Measurements from ENCODE around the gene TNNI2.

Gene TNNI2

GRCh38 chr11:1796413-1797011, 42.3 kb upstream of the TNNI2 start:
- TF ChIP-seq TAF1 (IDR thresholded peaks at IDR 0.05; ENCODE audit: borderline replicate concordance, insufficient read depth, low read length) = no peak
- no peak for TF ChIP-seq REST (IDR thresholded peaks at IDR 0.05; ENCODE audit: insufficient read depth in 1 of 2, low read depth in 2 of 2, low read length in 2 of 2)
- TF ChIP-seq POLR2AphosphoS5 (IDR thresholded peaks at IDR 0.05; ENCODE audit: low read depth, low read length) = no peak
- TF ChIP-seq FOXP2 (optimal IDR thresholded peaks at IDR 0.05; ENCODE audit: borderline replicate concordance, extremely low read depth, extremely low read length, insufficient read depth) = no peak
- TF ChIP-seq SIN3A (IDR thresholded peaks at IDR 0.05; ENCODE audit: borderline replicate concordance, insufficient read depth, low read length) = no peak

GRCh38 chr11:1797391-1798125, 41.2 kb upstream of the TNNI2 start:
- TF ChIP-seq REST (IDR thresholded peaks at IDR 0.05; ENCODE audit: insufficient read depth in 1 of 2, low read depth in 2 of 2, low read length in 2 of 2) = no peak
- no peak for TF ChIP-seq SIN3A (IDR thresholded peaks at IDR 0.05; ENCODE audit: borderline replicate concordance, insufficient read depth, low read length)
- no peak for TF ChIP-seq TAF1 (IDR thresholded peaks at IDR 0.05; ENCODE audit: borderline replicate concordance, insufficient read depth, low read length)
- TF ChIP-seq POLR2AphosphoS5 (IDR thresholded peaks at IDR 0.05; ENCODE audit: low read depth, low read length) = no peak
- TF ChIP-seq FOXP2 (optimal IDR thresholded peaks at IDR 0.05; ENCODE audit: borderline replicate concordance, extremely low read depth, extremely low read length, insufficient read depth) = no peak

- TF ChIP-seq REST (IDR thresholded peaks at IDR 0.05; ENCODE audit: insufficient read depth in 1 of 2, low read depth in 2 of 2, low read length in 2 of 2) = no peak
These were observed 35.5 kb upstream of the TNNI2 start for GRCh38 chr11:1803246-1803645.

GRCh38 chr11:1805525-1805924, 33.3 kb upstream of the TNNI2 start:
- no peak for TF ChIP-seq FOXP2 (optimal IDR thresholded peaks at IDR 0.05; ENCODE audit: borderline replicate concordance, extremely low read depth, extremely low read length, insufficient read depth)
- no peak for TF ChIP-seq TAF1 (IDR thresholded peaks at IDR 0.05; ENCODE audit: borderline replicate concordance, insufficient read depth, low read length)
- no peak for TF ChIP-seq SIN3A (IDR thresholded peaks at IDR 0.05; ENCODE audit: borderline replicate concordance, insufficient read depth, low read length)
- TF ChIP-seq POLR2AphosphoS5 (IDR thresholded peaks at IDR 0.05; ENCODE audit: low read depth, low read length) = no peak
- TF ChIP-seq REST (IDR thresholded peaks at IDR 0.05; ENCODE audit: insufficient read depth in 1 of 2, low read depth in 2 of 2, low read length in 2 of 2) = no peak

Data from PFSK-1 (cell line).